Subcutaneous abdominal adipose tissue (tissue), 5 donors: ENCODE data around the gene ALKBH8.
"Not testable (repeated sequence)": the region's sequence is repeated elsewhere in the genome, so short reads cannot be mapped to it uniquely, and the experiment has no call there.

Source experiments
- H3K27ac ChIP-seq: one replicate; pipeline ENCODE4 v1.7.0; 2013; ENCODE audit warnings: low read depth, mild to moderate bottlenecking, inconsistent platforms, low read length, moderate library complexity
- H3K27me3 ChIP-seq, 5 donors: one replicate each; pipeline ENCODE4 v1.7.0; 2013; ENCODE audit warnings: low read length in 5 of 5, inconsistent platforms in 1 of 5; ENCODE audit not compliant: control insufficient read depth in 5 of 5, insufficient read depth in 4 of 5
- H3K36me3 ChIP-seq, 5 donors: one replicate each; pipeline ENCODE4 v1.7.0; 2013; ENCODE audit warnings: low read length in 5 of 5; ENCODE audit not compliant: control insufficient read depth in 5 of 5, insufficient read depth in 5 of 5
- H3K4me1 ChIP-seq, 5 donors: one replicate each; pipeline ENCODE4 v1.7.0; 2013; ENCODE audit warnings: low read length in 5 of 5, mild to moderate bottlenecking in 3 of 5, moderate library complexity in 1 of 5; ENCODE audit not compliant: control insufficient read depth in 5 of 5, insufficient read depth in 5 of 5
- H3K4me3 ChIP-seq, 5 donors: one replicate each; pipeline ENCODE4 v1.7.0; 2013; ENCODE audit warnings: low read length in 5 of 5, low read depth in 1 of 5
- H3K9ac ChIP-seq, 5 donors: one replicate each; pipeline ENCODE4 v1.7.0; 2013; ENCODE audit warnings: low read length in 5 of 5, mild to moderate bottlenecking in 4 of 5, moderate library complexity in 3 of 5
- H3K9me3 ChIP-seq, 5 donors: one replicate each; pipeline ENCODE4 v1.7.0; 2013; ENCODE audit warnings: low read length in 5 of 5; ENCODE audit not compliant: control insufficient read depth in 5 of 5
- donor health status: healthy.
- donor health status: healthy.
- donor health status: healthy.
- donor health status: healthy.
- donor health status: healthy.

The ALKBH8 gene

DNA sequence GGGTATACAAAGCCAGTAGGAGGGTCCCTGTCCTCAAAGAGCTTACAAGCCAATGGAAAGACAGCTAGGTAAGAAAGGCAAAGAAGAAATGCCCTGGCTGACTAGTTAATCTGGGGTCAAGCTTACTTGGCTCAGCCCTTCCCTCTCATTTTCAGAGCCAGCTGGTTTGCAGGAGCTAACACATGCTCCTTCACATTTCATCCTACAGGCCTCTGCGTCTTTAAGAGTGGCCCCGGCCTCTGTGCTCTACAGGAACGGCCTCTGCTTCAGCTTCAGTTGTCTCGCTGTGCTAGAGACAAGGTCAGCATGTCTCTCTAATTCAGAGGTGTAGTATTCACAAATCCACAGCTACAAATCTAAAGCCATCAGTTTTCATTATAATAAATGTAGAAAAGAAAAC lies 15.2 kb downstream of the ALKBH8 start:
- Histone ChIP-seq H3K9ac (no peak overlapping the region), H3K4me1 (no peaks in the 10 kb centered on the region), H3K36me3 (peaks cover 22 to 33% (median 29%) of the 10 kb centered on the region in 5 donors)

DNA sequence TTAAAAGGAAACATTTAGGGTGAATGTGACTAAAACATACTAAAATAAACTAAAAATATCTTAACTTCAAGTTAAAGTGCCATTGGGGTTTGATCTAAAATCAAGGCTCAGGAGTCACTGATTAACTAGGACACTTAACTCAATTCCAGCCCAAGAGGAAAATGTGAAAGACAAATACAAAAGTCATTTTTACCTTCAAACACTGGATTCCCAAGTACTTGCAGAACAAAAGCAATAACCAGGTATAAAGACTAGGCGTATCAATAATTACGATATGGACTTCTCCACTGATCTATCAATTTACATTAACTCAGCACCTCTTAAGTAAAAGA lies 15.6 kb downstream of the ALKBH8 start:
- Histone ChIP-seq H3K9me3 (no peaks in the 10 kb centered on the region), H3K36me3 (peaks cover 22 to 35% (median 29%) of the 10 kb centered on the region in 5 donors), H3K27me3 (no peaks in the 10 kb centered on the region), H3K9ac (no peak overlapping the region), H3K4me1 (no peaks in the 10 kb centered on the region), H3K4me3 (no peak overlapping the region), H3K27ac (no peak overlapping the region)

More for the DNA sequence above, 15.2 kb downstream of the ALKBH8 start:
- H3K9me3 ChIP-seq, result no peaks in the 10 kb centered on the region
- no peaks in the 10 kb centered on the region for H3K27me3 ChIP-seq
- H3K27ac ChIP-seq, result no peak overlapping the region
- no peak overlapping the region for H3K4me3 ChIP-seq

DNA sequence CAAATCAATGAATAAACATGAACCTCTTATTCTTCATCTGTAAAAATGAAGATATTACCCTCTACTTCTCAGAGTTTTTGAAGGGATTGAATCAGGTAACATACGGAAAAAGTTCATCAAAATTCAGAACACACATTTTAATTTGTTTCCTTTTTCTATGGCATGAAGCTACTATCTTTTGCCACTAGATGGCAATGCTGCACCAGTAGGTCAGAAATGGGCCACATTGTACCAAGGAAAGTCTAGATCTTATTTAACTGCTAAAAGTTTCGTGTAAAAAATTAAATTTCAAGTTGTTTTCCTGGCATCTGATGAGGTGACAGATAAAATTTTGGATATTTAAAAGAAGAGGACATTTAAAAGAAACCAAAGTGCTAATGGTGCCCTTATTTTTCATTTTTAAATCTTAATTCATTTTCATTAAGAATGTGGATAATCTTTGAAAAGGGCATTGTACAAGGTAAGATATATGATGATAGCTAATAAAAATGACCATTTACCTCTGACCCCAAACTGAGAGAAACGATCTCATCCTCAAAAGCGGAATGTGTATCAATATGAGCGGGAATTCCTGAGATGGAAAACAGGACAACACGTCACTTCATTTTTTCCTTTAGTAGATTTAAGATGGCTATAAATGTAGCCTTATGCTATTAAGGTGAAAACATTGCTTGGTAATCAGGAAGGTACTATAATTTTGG lies 16.1 kb downstream of the ALKBH8 start:
- Histone ChIP-seq H3K9me3 (no peaks in the 10 kb centered on the region), H3K27me3 (no peaks in the 10 kb centered on the region), H3K4me1 (no peaks in the 10 kb centered on the region), H3K9ac (no peak overlapping the region), H3K36me3 (peaks cover 22 to 36% (median 29%) of the 10 kb centered on the region in 5 donors), H3K27ac (no peak overlapping the region), H3K4me3 (no peak overlapping the region)

DNA sequence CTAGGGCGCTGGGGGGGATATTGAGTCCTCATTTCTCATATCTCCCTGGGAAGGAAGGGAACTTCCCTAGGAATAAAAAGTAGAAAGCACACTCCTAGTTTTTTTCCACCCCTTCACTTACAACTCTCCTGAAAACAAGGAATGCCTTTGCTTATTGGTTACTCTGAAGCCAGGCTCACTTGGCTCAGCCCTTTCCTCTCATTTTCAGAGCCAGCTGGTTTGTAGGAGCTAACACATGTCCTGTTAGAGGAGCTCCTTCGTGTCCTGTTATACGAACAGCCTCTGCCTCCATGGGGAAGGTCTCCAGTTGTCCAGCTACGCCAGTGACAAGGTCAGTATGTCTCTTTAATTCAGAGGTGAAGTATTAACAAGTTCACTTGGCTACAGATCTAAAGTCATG lies 17.6 kb downstream of the ALKBH8 start:
- no peaks in the 10 kb centered on the region for H3K27me3 ChIP-seq
- H3K9ac ChIP-seq, result no peak overlapping the region
- peaks cover 19 to 27% (median 21%) of the 10 kb centered on the region in 5 donors for H3K36me3 ChIP-seq
- no peak overlapping the region for H3K4me3 ChIP-seq
- H3K4me1 ChIP-seq, result no peaks in the 10 kb centered on the region
- no peak overlapping the region for H3K27ac ChIP-seq
- H3K9me3 ChIP-seq, result no peaks in the 10 kb centered on the region

DNA sequence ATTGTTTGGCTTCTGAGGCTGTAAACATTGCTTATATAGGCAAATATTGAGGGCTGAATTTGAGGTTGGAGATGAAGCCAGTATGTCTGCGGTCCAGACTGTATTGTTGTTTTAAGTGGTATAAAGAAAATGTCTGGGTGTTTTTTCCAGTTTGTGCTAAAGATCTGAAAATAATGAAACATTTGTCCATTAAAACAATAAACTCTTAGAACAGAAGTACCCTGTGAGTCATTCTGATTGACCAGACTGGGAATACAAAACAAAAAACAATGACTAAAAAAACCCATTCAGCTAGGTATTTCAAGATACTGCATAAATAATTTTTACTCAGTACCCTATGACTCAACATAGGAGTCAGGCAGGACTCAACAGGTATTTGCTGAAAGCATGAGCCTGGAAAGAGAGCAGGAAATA lies 20.4 kb downstream of the ALKBH8 start:
- Histone ChIP-seq H3K36me3 (peaks cover 5 to 20% (median 9%) of the 10 kb centered on the region in 5 donors), H3K9ac (no peak overlapping the region), H3K4me3 (no peak overlapping the region), H3K27me3 (no peaks in the 10 kb centered on the region), H3K9me3 (no peaks in the 10 kb centered on the region), H3K4me1 (no peaks in the 10 kb centered on the region), H3K27ac (no peak overlapping the region)

DNA sequence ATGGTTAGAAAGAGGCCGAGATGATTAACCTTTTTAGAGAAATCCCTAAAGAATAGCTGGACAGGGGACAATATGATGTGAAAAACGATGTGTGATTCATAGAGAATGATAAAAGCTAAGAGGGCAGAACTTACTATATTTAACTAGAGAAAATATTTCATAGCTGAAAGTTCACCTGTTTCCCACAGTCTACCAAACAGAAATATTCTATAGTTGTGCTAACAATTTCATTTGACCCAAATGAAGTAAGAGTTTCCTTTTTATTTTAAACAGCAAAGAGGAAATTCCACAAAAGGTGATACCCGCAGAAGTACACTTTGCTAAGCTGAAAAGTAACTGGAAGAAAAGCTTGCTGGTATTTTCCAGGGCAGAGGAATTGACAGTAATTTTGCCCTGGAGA lies 26.7 kb downstream of the ALKBH8 start:
- no peak overlapping the region for H3K27ac ChIP-seq
- no peaks in the 10 kb centered on the region for H3K4me1 ChIP-seq
- H3K4me3 ChIP-seq, result no peak overlapping the region
- peaks cover 12 to 23% (median 18%) of the 10 kb centered on the region in 5 donors for H3K36me3 ChIP-seq
- H3K27me3 ChIP-seq, result no peaks in the 10 kb centered on the region
- no peak overlapping the region for H3K9ac ChIP-seq
- no peaks in the 10 kb centered on the region for H3K9me3 ChIP-seq

DNA sequence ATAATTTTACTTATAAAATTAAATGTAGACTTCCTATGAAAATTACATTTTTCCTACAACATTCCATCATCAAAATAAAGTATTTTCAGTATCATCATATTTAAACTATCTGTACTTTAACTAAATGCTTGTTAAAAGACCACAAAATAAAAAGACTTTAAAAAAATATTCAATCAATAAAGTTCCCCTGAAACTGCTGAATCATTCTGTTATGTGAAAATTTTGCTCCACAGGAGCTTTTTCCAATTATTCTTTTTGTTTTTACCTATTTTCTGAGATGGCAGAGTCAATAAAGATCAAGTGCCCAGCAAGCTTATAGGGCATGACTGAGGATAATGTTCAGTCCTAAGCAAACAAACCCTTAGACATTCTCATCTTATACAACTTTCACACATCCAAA lies 27.3 kb downstream of the ALKBH8 start:
- Histone ChIP-seq H3K36me3 (peaks cover 12 to 23% (median 18%) of the 10 kb centered on the region in 5 donors), H3K27ac (no peak overlapping the region), H3K9ac (no peak overlapping the region), H3K9me3 (no peaks in the 10 kb centered on the region), H3K4me3 (no peak overlapping the region), H3K4me1 (no peaks in the 10 kb centered on the region), H3K27me3 (no peaks in the 10 kb centered on the region)

DNA sequence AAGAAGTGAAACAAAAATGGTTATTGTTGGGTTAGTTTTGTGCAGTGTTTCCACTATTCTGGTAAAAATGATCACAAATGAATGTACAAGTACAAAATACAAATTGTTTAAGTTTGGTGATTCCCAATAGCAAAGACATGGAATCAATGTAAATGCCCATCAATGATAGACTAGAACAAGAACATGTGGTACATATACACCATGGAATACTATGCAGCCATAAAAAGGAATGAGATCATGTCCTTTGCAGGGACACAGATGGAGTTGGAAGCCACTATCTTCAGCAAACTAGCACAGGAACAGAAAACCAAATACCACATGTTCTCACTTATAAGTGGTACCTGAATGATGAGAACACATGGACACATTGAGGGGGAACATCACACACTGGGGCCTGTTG lies 28.4 kb downstream of the ALKBH8 start:
- not testable (repeated sequence) for H3K4me3 ChIP-seq, H3K9me3 ChIP-seq, H3K9ac ChIP-seq, H3K4me1 ChIP-seq, H3K27ac ChIP-seq, H3K27me3 ChIP-seq
- H3K36me3 ChIP-seq, result peaks cover 12 to 21% (median 17%) of the 10 kb centered on the region in 5 donors

DNA sequence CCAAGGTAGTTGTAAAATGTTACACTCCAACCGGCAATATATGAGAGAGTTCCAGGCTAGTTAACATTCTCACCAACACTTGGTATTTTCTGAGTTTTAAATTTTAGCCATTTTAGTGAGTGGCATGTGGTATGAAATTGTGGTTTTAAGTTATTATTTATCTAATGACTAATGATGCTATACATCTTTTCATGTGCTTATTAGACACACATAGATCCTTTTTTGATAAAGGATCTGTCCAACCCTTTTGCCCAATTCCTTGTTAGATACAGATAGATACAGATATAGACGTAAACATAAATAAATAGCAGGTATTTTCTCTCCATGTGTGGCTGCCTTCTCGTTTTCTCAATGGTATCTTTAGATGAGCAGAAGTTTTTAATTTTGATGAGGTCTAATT lies 39.3 kb downstream of the ALKBH8 start:
- H3K4me1 ChIP-seq, result no peaks in the 10 kb centered on the region

DNA sequence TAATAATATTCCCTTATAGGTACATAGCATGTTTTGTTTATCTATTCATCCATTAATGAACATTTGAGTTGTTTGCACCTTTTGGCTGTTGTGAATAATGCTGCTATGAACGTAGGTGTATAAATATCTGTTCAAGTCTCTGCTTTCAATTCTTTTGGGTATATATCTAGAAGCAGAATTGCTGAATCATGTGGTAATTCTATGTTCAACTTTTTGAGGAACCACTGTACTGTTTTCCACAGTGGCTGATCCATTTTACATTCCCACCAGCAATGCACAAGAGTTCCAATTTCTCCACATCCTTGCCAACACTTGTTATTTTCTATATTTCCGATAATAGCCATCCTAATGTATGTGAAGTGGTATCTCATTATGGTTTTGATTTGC lies 56.7 kb downstream of the ALKBH8 start:
- no peaks in the 10 kb centered on the region for H3K9me3 ChIP-seq

More for the DNA sequence above, 39.3 kb downstream of the ALKBH8 start:
- Histone ChIP-seq H3K9ac (no peak overlapping the region), H3K27me3 (no peaks in the 10 kb centered on the region), H3K4me3 (no peak overlapping the region), H3K27ac (no peak overlapping the region), H3K36me3 (peaks cover 9 to 27% (median 10%) of the 10 kb centered on the region in 5 donors), H3K9me3 (peaks cover 0 to 4% (median 0%) of the 10 kb centered on the region in 5 donors)

More for the DNA sequence above, 56.7 kb downstream of the ALKBH8 start:
- no peak overlapping the region for H3K4me3 ChIP-seq
- H3K9ac ChIP-seq, result no peak overlapping the region
- peaks cover 13 to 30% (median 20%) of the 10 kb centered on the region in 5 donors for H3K36me3 ChIP-seq
- no peak overlapping the region for H3K27ac ChIP-seq
- H3K4me1 ChIP-seq, result no peaks in the 10 kb centered on the region
- no peaks in the 10 kb centered on the region for H3K27me3 ChIP-seq
